Measurements from ENCODE around the gene UBTFL1.
"Not testable (repeated sequence)": the region's sequence is repeated elsewhere in the genome, so short reads cannot be mapped to it uniquely, and the experiment has no call there.

UBTFL1 gene, protein sequence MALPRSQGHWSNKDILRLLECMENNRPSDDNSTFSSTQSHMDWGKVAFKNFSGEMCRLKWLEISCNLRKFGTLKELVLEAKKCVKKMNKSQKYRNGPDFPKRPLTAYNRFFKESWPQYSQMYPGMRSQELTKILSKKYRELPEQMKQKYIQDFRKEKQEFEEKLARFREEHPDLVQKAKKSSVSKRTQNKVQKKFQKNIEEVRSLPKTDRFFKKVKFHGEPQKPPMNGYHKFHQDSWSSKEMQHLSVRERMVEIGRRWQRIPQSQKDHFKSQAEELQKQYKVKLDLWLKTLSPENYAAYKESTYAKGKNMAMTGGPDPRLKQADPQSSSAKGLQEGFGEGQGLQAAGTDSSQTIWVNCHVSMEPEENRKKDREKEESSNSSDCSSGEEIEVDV
- 0 to 0.09 reads per million in 2 donors for total RNA-seq

DNA sequence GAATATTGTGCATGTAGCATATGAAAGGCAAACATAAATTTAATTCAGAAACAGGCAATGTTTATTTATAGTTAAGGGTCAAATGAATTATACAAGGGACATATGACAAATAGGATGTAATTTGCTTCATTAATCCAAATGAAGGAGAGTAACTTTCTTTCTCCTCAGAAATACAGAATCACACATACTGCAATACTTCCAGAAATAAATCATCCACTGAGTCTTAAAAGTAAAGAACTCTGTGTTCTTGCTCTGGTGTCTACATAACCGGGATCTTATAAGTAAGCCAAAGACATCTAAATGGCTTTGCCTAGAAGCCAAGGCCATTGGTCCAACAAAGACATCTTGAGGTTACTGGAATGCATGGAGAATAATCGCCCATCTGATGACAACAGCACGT, at the start of gene UBTFL1:
Gene UBTFL1 (plus strand): TSS at position 301 of the 400 bp plus-strand sequence. CDS start 0 bp downstream, at position 301.
- DNase-seq, result not testable (repeated sequence)

DNA sequence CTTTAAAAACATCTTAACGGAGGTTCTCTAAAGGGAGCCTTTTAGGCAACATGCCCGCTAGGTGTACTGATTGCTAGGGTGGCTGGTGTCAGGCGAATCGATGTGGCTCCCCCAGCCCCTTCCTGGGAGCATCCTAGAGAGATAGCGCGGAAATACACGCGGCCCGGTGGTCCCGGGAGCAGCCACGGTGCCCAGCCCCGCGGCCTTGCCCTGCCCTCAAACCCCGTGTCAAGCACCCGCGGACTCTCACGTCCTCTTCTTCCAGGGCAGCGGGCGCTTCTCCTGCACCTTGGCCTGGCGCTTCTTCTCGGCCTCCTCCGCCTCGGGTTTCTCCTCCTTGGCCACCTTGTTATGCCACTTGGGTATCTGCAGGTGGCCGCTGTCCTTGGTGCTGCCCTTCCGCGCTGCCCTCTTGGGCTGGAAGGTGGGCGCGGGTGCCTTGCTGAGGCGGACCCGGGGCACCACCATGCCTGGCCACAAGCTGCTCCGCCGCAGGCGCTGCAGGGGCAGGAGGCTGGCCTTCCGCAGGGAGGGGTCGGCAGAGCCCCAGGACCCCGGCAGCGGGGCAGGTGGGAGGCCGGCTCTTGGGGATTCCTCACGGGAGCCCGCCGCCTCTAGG, 34.0 kb upstream of the UBTFL1 start:
- DNase-seq, result not testable (repeated sequence)

DNA sequence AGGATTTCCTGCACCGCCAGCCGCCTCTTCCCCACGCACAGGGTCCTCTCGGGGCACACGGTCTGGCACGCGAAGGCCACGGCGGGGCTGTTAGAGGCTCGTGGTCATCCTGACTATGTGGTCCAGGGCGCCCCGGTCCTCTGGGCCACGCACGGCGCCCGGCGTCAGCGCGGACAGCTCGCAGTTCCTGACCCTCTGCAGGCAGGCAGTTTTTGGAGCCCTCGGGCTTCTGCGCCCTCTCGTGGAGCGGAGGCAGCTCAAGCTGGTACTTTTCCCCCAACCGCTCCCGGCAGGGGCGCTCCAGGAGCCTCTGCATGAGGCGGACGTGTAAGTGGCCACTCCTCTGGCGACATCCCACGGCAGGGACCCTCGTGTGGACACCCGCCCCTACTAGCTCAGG, 33.4 kb upstream of the UBTFL1 start:
- not testable (repeated sequence) for DNase-seq

DNA sequence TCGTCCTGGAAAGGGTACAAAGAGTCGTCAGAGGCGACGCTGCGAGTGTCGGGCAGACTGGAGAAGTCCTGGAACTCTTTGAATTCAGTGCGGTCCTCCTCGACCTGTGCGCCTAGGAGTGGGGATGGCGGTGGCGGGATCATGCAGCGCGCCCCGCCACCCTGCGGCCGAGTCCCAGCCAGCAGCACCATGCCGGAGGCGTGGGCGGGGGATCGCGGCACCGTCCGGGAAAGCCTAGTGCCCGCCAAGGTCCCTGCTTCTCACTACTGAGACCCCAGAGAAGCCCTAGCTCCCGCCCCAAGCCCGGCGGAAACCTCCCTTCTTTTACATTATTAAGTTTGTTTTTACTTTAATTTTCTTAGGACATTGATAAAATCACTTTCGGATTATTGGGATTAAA, 32.2 kb upstream of the UBTFL1 start:
- not testable (repeated sequence) for DNase-seq

DNA sequence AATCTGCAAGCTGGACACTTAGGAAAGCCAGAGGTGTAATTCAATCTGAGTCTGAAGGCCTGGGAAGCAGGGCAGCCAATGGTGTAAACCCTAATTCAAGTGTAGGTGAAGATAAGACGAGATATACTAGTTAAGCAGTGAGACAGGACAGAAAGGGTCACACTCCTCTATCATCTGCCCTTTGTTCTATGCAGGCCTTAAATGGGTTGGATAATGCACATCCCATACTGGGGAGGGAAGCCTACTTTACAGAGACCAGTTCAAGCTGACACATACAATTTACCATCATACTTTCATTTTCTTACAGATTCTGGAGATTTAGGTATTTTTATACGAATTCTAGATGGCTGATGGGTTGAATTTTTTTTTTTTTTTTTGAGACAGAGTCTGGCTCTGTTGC, 3.0 kb downstream of the UBTFL1 start:
- not testable (repeated sequence) for DNase-seq

DNA sequence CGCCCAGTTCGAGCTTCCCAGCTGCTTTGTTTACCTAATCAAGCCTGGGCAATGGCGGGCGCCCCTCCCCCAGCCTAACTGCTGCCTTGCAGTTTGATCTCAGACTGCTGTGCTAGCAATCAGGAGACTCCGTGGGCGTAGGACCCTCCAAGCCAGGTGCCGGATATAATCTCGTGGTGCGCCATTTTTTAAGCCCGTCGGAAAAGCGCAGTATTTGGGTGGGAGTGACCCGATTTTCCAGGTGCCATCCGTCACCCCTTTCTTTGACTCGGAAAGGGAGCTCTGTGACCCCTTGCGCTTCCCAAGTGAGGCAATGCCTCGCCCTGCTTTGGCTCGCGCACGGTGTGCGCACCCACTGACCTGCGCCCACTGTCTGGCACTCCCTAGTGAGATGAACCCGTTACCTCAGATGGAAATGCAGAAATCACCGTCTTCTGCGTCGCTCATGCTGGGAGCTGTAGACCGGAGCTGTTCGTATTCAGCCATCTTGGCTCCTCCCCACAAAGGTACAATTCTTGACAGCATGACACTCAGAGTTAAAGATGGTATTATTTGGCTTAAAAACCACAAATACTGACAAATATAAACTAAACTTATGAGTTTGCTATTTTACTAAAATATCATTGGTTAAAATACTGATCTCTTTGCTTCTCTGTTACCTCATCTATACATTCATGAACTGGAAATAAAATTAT, 9.6 kb downstream of the UBTFL1 start:
- DNase-seq, result not testable (repeated sequence)

DNA sequence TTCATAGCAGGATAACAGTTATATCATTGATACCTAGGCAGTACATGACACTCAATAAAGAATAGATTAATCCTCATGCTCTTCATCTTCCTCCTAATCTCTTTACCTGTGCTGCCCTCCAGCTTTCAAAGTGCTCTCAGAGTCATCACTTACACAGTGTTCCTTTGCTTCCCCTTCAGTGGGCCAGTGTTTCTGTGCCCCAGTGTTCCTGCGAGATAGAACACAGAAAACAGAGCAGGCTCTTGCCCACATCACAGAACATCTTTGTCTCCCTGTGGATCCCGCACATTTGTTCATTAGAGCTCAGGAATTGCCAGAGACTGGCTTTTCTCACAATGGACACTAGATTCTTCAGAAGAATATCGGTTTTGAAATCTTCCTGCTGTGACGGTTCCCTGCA, 12.5 kb downstream of the UBTFL1 start:
- not testable (repeated sequence) for DNase-seq

DNA sequence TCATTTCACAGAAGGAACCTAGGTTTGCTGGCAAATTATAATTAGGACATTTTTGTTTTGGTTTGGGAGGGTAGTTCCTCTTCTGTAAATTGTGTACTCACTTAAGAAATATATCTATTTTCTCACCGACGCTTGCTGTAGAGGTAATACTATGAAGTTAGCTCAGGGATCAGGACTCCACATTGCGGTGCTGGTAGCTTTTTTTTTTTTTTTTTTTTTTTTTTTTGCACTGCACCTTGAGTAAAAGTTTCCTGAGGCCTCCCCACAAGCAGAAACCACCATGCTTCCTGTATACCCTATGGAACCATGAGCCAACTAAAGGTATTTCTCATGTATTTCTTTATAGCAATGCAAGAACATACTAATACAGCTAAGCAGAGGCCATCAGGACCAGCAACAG, 14.7 kb downstream of the UBTFL1 start:
- no peak for DNase-seq

DNA sequence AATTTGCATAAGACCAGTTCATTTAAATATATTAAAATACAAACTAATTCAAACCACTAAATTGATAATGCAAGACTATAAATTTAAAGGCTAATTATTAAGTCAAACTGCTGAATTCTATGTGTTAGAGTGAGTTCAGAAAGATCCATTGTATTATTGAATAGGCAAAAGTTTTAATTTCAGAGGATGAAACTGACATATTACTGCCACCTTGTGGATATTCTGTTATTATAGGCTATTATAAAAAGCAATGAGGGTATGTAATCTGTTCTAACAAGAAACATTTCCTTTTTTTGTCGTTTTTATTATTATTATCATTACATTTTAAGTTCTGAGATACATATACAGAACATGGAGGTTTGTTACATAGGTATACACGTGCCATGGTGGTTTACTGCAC, 27.8 kb downstream of the UBTFL1 start:
- DNase-seq, result no peak

DNA sequence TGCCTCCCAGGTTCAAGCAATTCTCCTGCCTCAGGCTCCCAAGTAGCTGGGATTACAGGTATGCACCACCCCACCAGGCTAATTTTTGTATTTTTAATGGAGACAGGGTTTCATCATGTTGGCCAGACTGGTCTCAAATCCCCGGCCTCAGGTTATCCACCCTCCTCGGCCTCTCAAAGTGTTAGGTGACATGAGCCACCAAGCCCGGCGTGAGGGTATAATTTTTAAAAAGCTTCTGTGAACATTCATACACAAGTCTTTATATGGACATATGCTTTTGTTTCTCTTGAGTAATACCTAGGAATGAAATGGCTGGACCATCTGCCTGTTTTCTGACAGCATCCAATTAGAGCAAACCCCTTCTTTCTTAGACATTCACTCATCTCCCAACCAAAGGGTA, 34.4 kb downstream of the UBTFL1 start:
- DNase-seq, result no peak

DNA sequence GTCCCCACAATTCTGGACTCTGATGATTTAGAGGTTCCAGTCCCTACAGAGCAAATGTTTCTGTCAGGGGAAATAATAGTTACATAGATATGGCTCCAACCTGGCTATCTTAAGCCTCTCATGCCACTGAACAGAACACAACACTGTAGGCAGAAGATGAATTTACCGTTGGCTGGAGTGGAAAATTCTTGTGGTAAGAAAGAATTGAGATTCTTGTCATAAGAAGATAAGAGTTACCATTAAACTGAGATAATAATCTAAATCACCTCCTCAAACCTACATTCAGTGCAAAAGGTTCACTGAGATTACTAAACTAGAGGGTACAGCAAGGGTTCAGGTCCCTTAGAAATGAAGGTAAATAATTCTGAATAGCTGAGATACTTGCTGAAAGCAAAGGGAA, 38.6 kb downstream of the UBTFL1 start:
- no peak for DNase-seq

DNA sequence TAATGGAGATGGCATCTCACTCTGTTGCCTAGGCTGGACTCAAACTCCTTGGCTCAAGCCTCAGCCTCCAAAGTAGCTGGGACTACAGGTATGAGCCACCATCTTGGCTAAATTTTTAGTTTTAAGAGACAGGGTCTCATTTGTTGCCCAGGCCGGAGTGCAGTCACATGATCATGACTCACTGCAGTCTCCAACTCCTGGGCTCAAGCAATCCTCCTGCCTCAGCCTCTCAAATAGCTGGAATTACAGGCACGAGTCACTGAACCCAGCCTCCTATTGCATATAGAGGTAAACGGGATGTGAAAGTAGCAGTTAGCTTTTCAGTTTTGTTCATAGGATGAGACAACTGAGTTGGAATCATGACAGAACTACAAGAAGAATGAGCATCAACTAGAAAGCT, 39.2 kb downstream of the UBTFL1 start:
- no peak for DNase-seq

DNA sequence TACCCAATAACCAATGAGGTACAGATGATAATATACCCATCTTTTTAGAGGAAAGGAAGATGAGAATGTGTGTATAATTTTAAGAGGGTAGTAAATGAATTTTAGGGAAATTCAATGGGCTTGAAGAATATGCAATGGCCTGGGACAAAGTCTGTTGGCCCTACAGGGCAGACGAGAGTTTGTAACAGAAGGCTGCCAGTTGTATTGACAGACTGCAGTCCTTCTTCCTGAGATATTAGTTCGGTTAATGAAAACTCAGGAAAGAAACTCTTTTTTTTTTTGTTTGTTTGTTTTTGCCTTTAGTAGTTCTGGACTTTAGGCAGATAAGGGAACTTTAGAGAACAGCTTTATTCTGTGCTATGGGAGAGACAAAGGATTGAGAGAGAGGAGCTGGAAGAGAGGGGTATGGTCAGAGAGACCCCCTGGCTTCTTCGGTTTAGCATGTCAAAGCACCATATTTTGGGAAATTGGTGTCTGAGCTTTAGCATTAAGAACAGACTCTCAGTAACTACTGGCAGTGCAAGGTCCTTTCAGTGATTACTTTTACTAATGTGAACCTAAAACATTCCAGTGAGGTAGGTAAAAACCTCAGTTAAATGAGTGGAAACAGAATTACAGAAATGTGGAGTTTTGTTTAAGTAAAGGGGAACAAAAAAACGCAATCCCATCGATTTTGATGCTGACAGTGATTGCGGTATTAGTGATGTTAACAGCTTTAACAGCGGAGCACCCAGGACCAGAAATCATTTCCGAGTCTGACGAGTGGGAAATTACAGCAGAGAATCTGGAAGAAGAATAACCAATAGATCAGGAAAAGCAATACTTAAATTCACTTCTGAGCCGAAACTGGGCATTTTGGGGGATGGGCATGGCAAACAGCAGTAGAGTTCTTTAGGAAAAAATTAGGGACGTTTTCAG, 48.1 kb downstream of the UBTFL1 start:
- DNase-seq, result no peak

DNA sequence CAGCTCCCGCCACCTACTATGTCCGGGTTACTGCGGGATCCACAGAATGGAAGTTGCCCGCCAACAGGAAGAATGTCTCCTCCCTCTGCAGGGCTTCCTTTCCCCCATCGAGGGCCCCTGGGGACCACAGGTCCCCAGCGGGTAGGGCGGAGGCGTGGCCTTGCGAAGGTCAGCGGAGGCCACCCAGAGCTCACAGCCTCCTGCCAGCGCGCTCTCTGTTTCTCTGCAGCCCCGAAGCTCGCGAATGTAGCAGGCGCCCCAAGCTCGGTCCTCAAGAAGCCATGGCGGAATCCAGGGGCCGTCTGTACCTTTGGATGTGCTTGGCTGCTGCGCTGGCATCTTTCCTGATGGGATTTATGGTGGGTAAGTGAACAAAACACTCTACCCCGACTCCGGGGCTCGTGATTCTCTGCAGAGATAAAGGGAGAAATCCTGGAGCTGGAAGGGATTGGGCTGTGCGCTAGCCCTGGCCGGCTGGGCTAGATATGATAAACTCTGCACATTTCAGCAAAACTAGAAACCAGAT, 48.8 kb downstream of the UBTFL1 start, which contains the start of gene NAALAD2:
Gene NAALAD2 (plus strand): TSS at position 186 of the 526 bp plus-strand sequence. CDS start 96 bp downstream, at position 282.
- DNase-seq, result no peak

DNA sequence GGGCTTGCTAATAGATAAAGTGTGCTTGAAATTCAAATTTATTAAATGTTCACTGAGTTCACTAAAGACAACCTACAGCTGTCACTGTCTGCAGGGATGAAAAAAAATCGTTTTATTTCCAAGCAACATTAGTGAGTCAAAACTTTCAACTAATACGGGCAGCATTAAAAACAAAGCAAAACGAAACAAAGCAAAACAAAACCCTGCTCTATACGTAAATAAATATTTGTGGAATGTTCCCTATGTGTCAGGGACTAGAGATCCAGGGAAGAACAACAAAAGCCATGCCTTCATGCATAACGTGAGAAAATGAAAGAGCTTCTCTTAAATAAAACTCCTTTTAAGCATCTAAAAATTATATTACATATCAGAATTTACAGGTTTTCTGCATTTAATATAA, 49.3 kb downstream of the UBTFL1 start:
- no peak for DNase-seq
